GM18502 (cell line): Measurements from ENCODE around the gene BLID.

Experiments
- ATAC-seq: cut with Tn5 transposase; IDR thresholded peaks from one replicate; pipeline ENCODE4 v1.9.1; 2021; ENCODE audit warnings: mild to moderate bottlenecking; ENCODE audit not compliant: unreplicated experiment, poor library complexity

BLID gene

GRCh38 chr11:122091835-122092234, 24.2 kb downstream of the BLID start:
- no peak for ATAC-seq

GRCh38 chr11:122089111-122089510, 26.9 kb downstream of the BLID start:
- no peak for ATAC-seq

GRCh38 chr11:122085712-122086111, 30.3 kb downstream of the BLID start:
- no peak for ATAC-seq

GRCh38 chr11:122085264-122085663, 30.8 kb downstream of the BLID start:
- ATAC-seq: no peak

GRCh38 chr11:122082205-122082604, 33.8 kb downstream of the BLID start:
- ATAC-seq: no peak

- no peak for ATAC-seq
Measured at GRCh38 chr11:122081073-122081472, 34.9 kb downstream of the BLID start.

GRCh38 chr11:122077459-122077858, 38.6 kb downstream of the BLID start:
- ATAC-seq: no peak

- ATAC-seq: no peak
Measured at GRCh38 chr11:122076512-122077120, 39.4 kb downstream of the BLID start.

GRCh38 chr11:122075016-122075415, 41.0 kb downstream of the BLID start:
- ATAC-seq: no peak

- no peak for ATAC-seq
Measured at GRCh38 chr11:122074022-122074421, 42.0 kb downstream of the BLID start.

- no peak for ATAC-seq
Measured at GRCh38 chr11:122071709-122072202, 44.3 kb downstream of the BLID start.

- ATAC-seq: no peak
Measured at GRCh38 chr11:122069707-122070360, 46.2 kb downstream of the BLID start.

- no peak for ATAC-seq
Measured at GRCh38 chr11:122068837-122069236, 47.2 kb downstream of the BLID start.

GRCh38 chr11:122068141-122068540, 47.9 kb downstream of the BLID start:
- ATAC-seq: no peak
